Measurements from ENCODE around the gene ABL1.

The ABL1 gene

GRCh38 chr9:130892477-130893304 lies 57.6 kb downstream of the ABL1 start:
- no peak for DNase-seq

- DNase-seq = no peak
Measured at GRCh38 chr9:130893341-130894101, 58.5 kb downstream of the ABL1 start.

- no peak for DNase-seq
Measured at GRCh38 chr9:130894546-130894945, 59.5 kb downstream of the ABL1 start.

- no peak for DNase-seq
Measured at GRCh38 chr9:130895038-130895437, 60.0 kb downstream of the ABL1 start.

- no peak for DNase-seq
Measured at GRCh38 chr9:130895481-130896232, 60.6 kb downstream of the ABL1 start.

- no peak for DNase-seq
Measured at GRCh38 chr9:130896233-130897014, 61.4 kb downstream of the ABL1 start, which contains the start of gene QRFP. TSS of gene QRFP (minus strand) at chr9:130896812. CDS start at chr9:130893838, 2,974 bp downstream.

- no peak for DNase-seq
Measured at GRCh38 chr9:130897105-130897751, 62.2 kb downstream of the ABL1 start.

GRCh38 chr9:130897848-130898551 lies 62.9 kb downstream of the ABL1 start:
- no peak for DNase-seq

- no peak for DNase-seq
Measured at GRCh38 chr9:130898552-130898852, 63.4 kb downstream of the ABL1 start.

GRCh38 chr9:130899051-130899748 lies 64.1 kb downstream of the ABL1 start:
- DNase-seq = no peak

GRCh38 chr9:130900701-130901497 lies 65.8 kb downstream of the ABL1 start:
- DNase-seq = no peak

GRCh38 chr9:130901498-130902203 lies 66.6 kb downstream of the ABL1 start:
- DNase-seq = no peak

GRCh38 chr9:130902204-130903185 lies 67.4 kb downstream of the ABL1 start:
- DNase-seq = no peak

GRCh38 chr9:130903194-130904069 lies 68.4 kb downstream of the ABL1 start:
- no peak for DNase-seq

- no peak for DNase-seq
Measured at GRCh38 chr9:130904070-130905044, 69.3 kb downstream of the ABL1 start.

Measured in activated CD4-positive, alpha-beta T cell treated with anti-CD3 and anti-CD28 coated beads, Interleukin-2, amount 50 U/mL, for 1 hour (primary cell).